Stimulated activated CD8-positive, alpha-beta memory T cell treated with anti-CD3 and anti-CD28 coated beads, Interleukin-2, amount 100 ng/mL, for 48 hours (primary cell): ENCODE measurements around the gene CCL25.

Experiments used
- DNase-seq, 2 donors: peaks; one replicate each; pipeline ENCODE4 v3.0.0-alpha.2; 2020; ENCODE audit warnings: low read depth in 2 of 2

The CCL25 gene

DNA sequence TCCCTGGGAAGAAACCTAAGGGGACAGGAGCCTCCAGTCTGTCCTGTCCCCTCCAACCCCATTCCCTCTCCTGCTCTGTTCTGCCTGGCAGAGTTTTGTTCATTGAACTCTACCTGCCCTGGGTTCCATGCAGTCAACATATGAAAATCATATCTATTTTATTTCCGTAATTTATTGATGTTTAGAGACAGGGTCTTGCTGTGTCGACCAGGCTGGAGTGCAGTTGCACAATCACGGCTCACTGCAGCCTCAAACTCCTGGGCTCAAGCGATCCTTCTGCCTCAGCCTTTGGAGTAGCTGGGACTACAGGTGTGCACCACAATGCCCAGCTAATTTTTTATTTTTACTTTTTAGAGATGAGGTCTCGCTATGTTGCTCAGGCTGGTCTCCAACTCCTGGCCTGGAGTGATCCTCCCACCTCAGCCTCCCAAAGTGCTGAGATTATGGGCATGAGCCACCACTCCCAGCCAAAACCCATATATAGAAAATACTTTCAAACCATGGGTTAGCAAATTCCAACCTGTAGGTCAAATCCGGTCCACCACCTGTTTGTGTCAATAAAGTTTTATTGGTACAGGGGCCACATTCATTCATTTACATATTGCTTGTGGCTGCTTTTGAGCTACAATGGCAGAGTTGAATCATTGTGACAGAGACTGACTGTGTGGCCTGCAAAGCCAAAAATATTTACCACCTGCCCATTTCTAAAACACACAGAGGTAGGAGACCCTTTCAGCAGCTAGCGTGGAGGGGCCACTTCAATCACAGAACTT lies 57.5 kb downstream of the CCL25 start:
- no peak for DNase-seq

GRCh38 chr19:8110931-8111330 lies 58.4 kb downstream of the CCL25 start:
- DNase-seq: no peak

DNA sequence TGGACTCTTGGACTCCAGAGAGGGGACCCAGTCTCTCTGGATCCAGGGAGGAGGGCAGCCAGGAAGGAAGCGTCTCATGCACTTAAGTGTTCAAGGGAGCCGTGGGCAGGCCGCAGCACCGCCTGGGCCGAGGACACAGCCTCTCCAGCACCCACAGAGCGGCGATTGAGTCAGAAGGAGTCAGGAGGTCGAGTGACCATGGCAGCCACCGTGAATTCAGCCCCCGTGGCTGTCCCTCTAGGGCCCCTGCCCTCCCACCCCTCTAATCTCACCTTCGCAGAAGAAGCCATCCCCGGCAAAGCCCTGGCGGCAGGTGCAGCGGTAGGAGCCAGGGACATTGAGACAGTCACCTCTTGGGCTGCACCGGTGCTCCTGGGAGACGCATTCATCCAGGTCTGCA lies 58.8 kb downstream of the CCL25 start:
- DNase-seq: no peak
